Endodermal cell (in vitro differentiated cells): ENCODE data around the gene NAA10. TPM values are rescaled to one million over a fixed set of nuclear protein-coding genes. Genes with fewer than 3 reads are reported as not detected.

ENCODE experiments used
- DNase-seq: peaks from one replicate; pipeline ENCODE4 v3.0.0-alpha.2; 2017
- H3K27ac ChIP-seq: 2 replicates; pipeline ENCODE4 v1.5.1; 2013; ENCODE audit warnings: mild to moderate bottlenecking, low read depth, low read length, moderate library complexity
- H3K27me3 ChIP-seq: 2 replicates; pipeline ENCODE4 v1.6.1; 2013; ENCODE audit warnings: mild to moderate bottlenecking, low read length, moderate library complexity; ENCODE audit not compliant: insufficient read depth, control insufficient read depth, poor library complexity, severe bottlenecking
- H3K36me3 ChIP-seq: 2 replicates; pipeline ENCODE4 v1.7.0; 2013; ENCODE audit warnings: mild to moderate bottlenecking, low read length, moderate library complexity; ENCODE audit not compliant: control insufficient read depth, insufficient read depth
- H3K4me1 ChIP-seq: one replicate; pipeline ENCODE4 v1.7.0; 2013; ENCODE audit warnings: low read length; ENCODE audit not compliant: control insufficient read depth, insufficient read depth
- H3K4me3 ChIP-seq: 2 replicates; pipeline ENCODE4 v1.5.1; 2013; ENCODE audit warnings: mild to moderate bottlenecking, low read length, moderate library complexity
- H3K9ac ChIP-seq: 2 replicates; pipeline ENCODE4 v1.6.1; 2013; ENCODE audit warnings: mild to moderate bottlenecking, low read length, moderate library complexity; ENCODE audit not compliant: poor library complexity, severe bottlenecking; ENCODE audit errors: extremely low read depth
- H3K9me3 ChIP-seq: 2 replicates; pipeline ENCODE4 v1.6.1; 2013; ENCODE audit warnings: mild to moderate bottlenecking, low read length, moderate library complexity; ENCODE audit not compliant: control insufficient read depth
- H3K27ac Mint-ChIP-seq: 2 replicates; pipeline ENCODE4 v1.8.0; 2020; ENCODE audit warnings: mixed read lengths
- H3K27me3 Mint-ChIP-seq: 2 replicates; pipeline ENCODE4 v1.8.0; 2021; ENCODE audit warnings: mild to moderate bottlenecking, mixed read lengths; ENCODE audit not compliant: insufficient read depth
- H3K36me3 Mint-ChIP-seq: 2 replicates; pipeline ENCODE4 v1.8.0; 2020; ENCODE audit warnings: low read depth, mixed read lengths
- H3K4me1 Mint-ChIP-seq: 2 replicates; pipeline ENCODE4 v1.8.0; 2020; ENCODE audit warnings: mixed read lengths
- H3K4me3 Mint-ChIP-seq: 2 replicates; pipeline ENCODE4 v1.8.0; 2020; ENCODE audit warnings: mild to moderate bottlenecking, moderate library complexity, mixed read lengths
- H3K9me3 Mint-ChIP-seq: 2 replicates; pipeline ENCODE4 v1.8.0; 2020; ENCODE audit warnings: mild to moderate bottlenecking, mixed read lengths
- WGBS, 2 experiments: methylation state at CpG; one replicate each; pipeline versions ENCODE4 v1.1.5 to v1.1.7; 2013; ENCODE audit warnings: missing lambda C conversion rate in 2 of 2, mixed read lengths in 1 of 2; ENCODE audit not compliant: insufficient coverage in 1 of 2, insufficient read length in 1 of 2; 5-methylcytosine and 5-hydroxymethylcytosine counted together
- total RNA-seq, 2 donors: library from RNA; stranded (reverse); fragmentation: NEBNext Ultra II Directional in 1 of 2; extraction: Animal tissue kit (Norgen Biotek cat#: 25700) in 1 of 2; gene quantifications; 2 replicates in 1 of 2; 3 replicates in 1 of 2; pipeline ENCODE4 v1.2.1, GENCODE V29; 2021
- TF ChIP-seq, protein P1 (sequence below): fragments of 200-600 bp; sonication (generic); conservative IDR thresholded peaks from 2 replicates; pipeline ENCODE4 v1.5.0; 2021; ENCODE audit warnings: antibody characterized with exemption, mild to moderate bottlenecking

NAA10 gene
- total RNA-seq, 2 donors from 2014 or later, result 91.6 to 99.3 TPM

DNA sequence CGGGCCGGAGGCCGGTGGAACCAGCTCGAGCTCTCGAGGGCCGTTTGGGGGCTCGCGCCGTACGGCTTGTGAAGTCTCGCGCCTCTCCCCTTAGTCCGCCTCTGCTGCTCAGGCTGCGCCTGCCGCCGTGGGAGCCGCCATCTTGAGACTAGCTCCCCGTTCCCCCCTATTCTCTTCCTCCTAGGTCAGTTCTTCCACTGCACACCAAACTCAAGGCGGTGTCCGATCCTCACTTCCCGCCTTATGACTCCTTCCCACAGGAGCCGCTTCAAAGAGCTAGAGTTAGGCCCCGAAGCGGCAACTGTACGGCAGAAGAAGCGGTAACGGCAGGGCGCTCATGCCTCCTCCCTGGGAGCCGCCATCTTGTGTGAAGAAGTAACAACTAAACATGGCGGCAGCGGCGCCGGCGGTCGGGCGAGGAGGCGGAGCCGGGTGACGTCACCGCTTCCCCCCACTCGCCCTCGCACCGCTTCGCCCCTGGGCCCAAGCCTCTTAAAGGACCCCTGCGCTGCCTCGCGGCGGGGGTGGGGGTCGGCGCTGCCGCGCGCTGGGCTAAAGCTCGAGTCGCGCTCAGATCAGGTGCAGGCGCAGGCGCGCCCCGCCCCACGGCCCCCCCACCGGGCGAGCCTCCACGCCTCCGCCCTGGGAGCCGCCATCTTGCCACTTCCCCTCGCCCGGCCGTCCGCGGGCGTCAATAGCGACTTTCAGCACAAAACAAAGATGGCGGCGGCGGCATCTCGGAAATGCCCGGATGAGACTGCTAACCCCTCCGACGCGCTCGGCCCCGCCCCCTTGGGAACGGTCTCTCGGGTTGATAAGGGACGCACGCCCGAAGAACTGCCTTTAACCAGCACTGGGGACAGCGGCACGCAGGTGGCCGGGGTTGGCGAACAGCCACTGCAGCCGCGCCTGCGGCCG, 36.9 kb upstream of the NAA10 start, which contains the start of gene HCFC1:
HCFC1 (minus strand) TSS at position 369 of the 918 bp plus-strand sequence. CDS start 978 bp downstream, outside the sequence.
- H3K4me3 Mint-ChIP-seq, result peak within 1 kb of the TSS; percentile 96

DNA sequence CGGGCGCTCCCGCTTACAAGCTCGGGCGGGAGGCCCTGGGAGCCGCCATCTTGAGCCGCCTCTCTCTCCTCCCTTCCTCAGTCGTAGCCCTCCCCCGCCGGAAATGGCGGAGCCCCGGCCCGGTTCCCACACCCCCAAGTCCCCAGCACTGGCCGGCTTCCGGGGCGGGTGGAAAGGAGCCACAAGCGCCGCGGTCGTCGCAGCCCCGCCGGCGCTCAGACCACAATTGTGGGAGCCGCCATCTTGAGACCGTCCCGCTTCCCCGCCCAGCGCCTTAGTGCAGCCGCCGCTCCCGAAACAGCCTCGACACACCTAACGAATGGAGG, 36.2 kb upstream of the NAA10 start:
- H3K9me3 ChIP-seq, result no peaks in the 10 kb centered on the region
- no peaks in the 10 kb centered on the region for H3K27me3 ChIP-seq
- peak; percentile 89 for DNase-seq
- peaks cover 13% of the 10 kb centered on the region for H3K36me3 ChIP-seq
- peak overlapping the region; percentile 100 for H3K27ac Mint-ChIP-seq
- WGBS, 2 experiments, result 0% methylated on average over 34 of the region's 34 CpGs; no CpG with 5 or more reads in 1 of the 2 experiments
- H3K9ac ChIP-seq, result peak overlapping the region; percentile 99
- peak overlapping the region; percentile 96 for H3K4me3 Mint-ChIP-seq
- H3K4me3 ChIP-seq, result peak overlapping the region; percentile 89
- H3K4me1 ChIP-seq, result peaks cover 9% of the 10 kb centered on the region
- H3K27me3 Mint-ChIP-seq, result no peaks in the 10 kb centered on the region
- peaks cover 16% of the 10 kb centered on the region for H3K36me3 Mint-ChIP-seq
- no peaks in the 10 kb centered on the region for H3K9me3 Mint-ChIP-seq
- H3K4me1 Mint-ChIP-seq, result peaks cover 45% of the 10 kb centered on the region
- peak overlapping the region; percentile 99 for H3K27ac ChIP-seq
- TF ChIP-seq, protein P1, sequence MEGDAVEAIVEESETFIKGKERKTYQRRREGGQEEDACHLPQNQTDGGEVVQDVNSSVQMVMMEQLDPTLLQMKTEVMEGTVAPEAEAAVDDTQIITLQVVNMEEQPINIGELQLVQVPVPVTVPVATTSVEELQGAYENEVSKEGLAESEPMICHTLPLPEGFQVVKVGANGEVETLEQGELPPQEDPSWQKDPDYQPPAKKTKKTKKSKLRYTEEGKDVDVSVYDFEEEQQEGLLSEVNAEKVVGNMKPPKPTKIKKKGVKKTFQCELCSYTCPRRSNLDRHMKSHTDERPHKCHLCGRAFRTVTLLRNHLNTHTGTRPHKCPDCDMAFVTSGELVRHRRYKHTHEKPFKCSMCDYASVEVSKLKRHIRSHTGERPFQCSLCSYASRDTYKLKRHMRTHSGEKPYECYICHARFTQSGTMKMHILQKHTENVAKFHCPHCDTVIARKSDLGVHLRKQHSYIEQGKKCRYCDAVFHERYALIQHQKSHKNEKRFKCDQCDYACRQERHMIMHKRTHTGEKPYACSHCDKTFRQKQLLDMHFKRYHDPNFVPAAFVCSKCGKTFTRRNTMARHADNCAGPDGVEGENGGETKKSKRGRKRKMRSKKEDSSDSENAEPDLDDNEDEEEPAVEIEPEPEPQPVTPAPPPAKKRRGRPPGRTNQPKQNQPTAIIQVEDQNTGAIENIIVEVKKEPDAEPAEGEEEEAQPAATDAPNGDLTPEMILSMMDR, result no peak

More for the DNA sequence above, 36.9 kb upstream of the NAA10 start, which contains the start of gene HCFC1:
- peaks cover 9% of the 10 kb centered on the region for H3K4me1 ChIP-seq
- peak; percentile 95 for DNase-seq
- WGBS, 2 experiments, result 0% methylated on average over 13 to 95 of the region's 96 CpGs
- Mint-ChIP-seq H3K27me3 (no peaks in the 10 kb centered on the region), H3K4me1 (peaks cover 39% of the 10 kb centered on the region), H3K9me3 (no peaks in the 10 kb centered on the region), H3K36me3 (peaks cover 13% of the 10 kb centered on the region), H3K27ac (peak within 1 kb of the TSS; percentile 100)
- TF ChIP-seq, protein P1, result no peak
- peak within 1 kb of the TSS; percentile 99 for H3K9ac ChIP-seq
- no peaks in the 10 kb centered on the region for H3K9me3 ChIP-seq
- peaks cover 13% of the 10 kb centered on the region for H3K36me3 ChIP-seq
- peak within 1 kb of the TSS; percentile 99 for H3K27ac ChIP-seq
- H3K4me3 ChIP-seq, result peak within 1 kb of the TSS; percentile 89
- H3K27me3 ChIP-seq, result no peaks in the 10 kb centered on the region

DNA sequence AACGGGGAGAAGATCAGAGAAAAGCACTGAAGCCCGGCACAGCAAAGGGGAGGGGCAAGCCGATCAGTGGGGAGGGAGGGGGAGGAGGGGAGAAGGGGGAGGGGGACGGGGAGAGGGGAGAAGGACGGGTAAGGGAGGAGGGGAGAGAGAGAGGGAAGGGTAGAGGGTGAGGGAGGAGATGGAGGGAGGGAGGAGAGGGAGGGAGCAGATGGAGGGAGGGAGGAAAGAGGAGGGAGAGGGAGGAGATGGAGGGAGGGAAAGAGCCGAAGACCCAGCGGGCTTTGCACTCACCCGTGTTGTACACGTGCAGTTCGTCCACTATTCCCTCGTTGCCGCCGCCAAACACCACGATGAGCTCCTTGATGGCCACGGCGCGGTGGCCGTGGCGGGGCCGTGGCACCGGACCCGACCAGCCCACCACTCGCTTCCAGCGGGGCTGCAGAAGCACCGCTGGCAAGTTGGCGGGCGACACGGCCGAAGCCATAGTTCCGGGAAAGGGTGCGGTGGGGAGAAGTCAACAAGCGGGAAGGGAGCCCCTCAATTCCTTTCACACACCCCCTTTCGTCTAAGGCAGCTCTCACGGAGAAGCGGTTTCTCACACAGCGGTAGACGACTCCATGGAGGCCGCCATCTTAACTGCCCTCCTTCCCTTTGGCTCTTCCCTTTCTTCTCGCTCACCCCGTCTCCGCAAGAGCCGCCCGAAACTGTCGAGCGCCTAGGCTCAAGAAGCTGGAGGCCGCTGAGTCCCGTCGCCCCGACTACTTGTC, 35.7 kb upstream of the NAA10 start:
- TF ChIP-seq, protein P1, result no peak

More for the DNA sequence above, 35.7 kb upstream of the NAA10 start:
- Mint-ChIP-seq H3K4me1 (peaks cover 47% of the 10 kb centered on the region), H3K27me3 (no peaks in the 10 kb centered on the region), H3K4me3 (peak overlapping the region; percentile 96), H3K36me3 (peaks cover 16% of the 10 kb centered on the region), H3K9me3 (no peaks in the 10 kb centered on the region), H3K27ac (peak overlapping the region; percentile 100)
- 0% methylated on average over 46 of the region's 49 CpGs; no CpG with 5 or more reads in 1 of the 2 experiments for WGBS, 2 experiments
- Histone ChIP-seq H3K9me3 (no peaks in the 10 kb centered on the region), H3K4me3 (peak overlapping the region; percentile 89), H3K27me3 (no peaks in the 10 kb centered on the region), H3K4me1 (peaks cover 9% of the 10 kb centered on the region), H3K36me3 (peaks cover 13% of the 10 kb centered on the region), H3K9ac (peak overlapping the region; percentile 99), H3K27ac (peak overlapping the region; percentile 99)
- DNase-seq, result peak; percentile 79
